Fibroblast of the aortic adventitia (primary cell): ENCODE results near the gene ULK4. TPM values are rescaled to one million over a fixed set of nuclear protein-coding genes. Genes with fewer than 3 reads are reported as not detected.

Experiments
- DNase-seq: peaks from one replicate; pipeline ENCODE4 v3.0.0-alpha.2; 2010; ENCODE audit warnings: low read depth
- H3K4me3 ChIP-seq: 2 replicates; pipeline ENCODE4 v1.5.1; 2011; ENCODE audit warnings: low read depth, mild to moderate bottlenecking, control low read depth, low read length, moderate library complexity
- total RNA-seq: library from RNA; depleted of rRNA; stranded (reverse); fragments of >200 nt; gene quantifications from 2 replicates; pipeline ENCODE4 v1.2.3, GENCODE V29; 2012; ENCODE audit warnings: low replicate concordance
- TF ChIP-seq, protein P1 (sequence below): IDR thresholded peaks from 2 replicates; pipeline ENCODE4 v1.5.1; 2011; ENCODE audit warnings: mild to moderate bottlenecking, low read length, control low read depth, inconsistent platforms; ENCODE audit not compliant: insufficient read depth

The ULK4 gene
- total RNA-seq, 1 donor: 16.1 TPM

DNA sequence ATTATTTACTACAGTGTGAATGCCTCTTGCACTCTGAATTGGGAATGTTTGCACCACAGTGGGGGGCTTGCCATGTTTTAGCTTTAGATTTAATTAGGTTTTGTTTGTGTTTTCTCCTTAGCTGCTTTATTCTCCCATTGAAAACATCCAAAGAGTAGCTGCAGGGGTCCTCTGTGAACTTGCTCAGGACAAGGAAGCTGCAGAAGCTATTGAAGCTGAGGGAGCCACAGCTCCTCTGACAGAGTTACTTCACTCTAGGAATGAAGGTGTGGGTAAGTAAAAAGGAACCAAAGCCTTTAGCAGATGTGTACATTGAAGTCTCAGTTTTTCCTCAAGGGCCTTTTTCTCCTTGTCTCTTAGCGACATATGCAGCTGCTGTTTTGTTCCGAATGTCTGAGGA lies 725.7 kb downstream of the ULK4 start:
- DNase-seq: no peak
- TF ChIP-seq, protein P1, sequence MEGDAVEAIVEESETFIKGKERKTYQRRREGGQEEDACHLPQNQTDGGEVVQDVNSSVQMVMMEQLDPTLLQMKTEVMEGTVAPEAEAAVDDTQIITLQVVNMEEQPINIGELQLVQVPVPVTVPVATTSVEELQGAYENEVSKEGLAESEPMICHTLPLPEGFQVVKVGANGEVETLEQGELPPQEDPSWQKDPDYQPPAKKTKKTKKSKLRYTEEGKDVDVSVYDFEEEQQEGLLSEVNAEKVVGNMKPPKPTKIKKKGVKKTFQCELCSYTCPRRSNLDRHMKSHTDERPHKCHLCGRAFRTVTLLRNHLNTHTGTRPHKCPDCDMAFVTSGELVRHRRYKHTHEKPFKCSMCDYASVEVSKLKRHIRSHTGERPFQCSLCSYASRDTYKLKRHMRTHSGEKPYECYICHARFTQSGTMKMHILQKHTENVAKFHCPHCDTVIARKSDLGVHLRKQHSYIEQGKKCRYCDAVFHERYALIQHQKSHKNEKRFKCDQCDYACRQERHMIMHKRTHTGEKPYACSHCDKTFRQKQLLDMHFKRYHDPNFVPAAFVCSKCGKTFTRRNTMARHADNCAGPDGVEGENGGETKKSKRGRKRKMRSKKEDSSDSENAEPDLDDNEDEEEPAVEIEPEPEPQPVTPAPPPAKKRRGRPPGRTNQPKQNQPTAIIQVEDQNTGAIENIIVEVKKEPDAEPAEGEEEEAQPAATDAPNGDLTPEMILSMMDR: no peak
- H3K4me3 ChIP-seq: no peak overlapping the region

DNA sequence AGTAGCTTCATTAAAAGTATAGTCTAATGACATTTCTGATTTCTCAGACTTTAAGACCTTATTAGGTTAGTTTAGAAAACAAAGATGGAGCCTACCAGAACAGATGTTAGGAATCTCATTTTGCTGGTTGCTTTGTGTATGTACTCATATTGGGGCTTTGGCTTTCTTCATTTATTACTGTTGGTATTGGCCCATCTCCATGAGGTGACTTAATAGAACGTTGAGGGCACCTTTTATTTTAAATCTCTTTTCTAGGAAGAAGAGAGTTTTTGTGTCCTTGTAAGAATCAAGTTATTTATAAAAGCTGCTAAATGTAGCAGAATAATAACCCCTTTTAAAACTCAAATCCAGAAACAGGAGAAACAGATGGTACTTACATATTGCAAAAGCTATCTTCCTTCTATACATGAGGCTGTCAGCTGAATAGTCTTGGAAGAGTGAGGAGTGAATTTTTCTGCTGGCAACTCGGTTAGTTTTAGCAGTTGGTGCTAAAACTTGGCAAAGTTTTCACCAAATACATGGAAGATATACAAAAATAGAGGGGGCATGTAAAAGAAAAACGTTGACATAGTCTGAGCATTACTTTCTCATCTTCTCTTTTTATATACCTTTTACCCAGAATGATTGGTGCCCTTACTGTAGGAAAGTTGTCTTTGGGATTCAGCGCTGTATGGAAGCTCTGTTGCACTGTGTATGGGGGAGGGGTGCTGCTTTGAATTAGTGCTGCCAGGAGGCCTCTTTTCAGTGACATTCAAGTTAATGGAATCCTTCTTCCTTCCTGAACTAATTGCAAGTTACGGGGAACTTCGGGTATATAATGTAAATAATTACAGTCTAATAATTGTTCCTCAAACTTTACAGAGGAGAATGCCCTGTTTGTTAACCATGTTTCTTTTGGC lies 726.8 kb downstream of the ULK4 start:
- H3K4me3 ChIP-seq: no peak overlapping the region
- TF ChIP-seq, protein P1: no peak
- peak; percentile 52 for DNase-seq

DNA sequence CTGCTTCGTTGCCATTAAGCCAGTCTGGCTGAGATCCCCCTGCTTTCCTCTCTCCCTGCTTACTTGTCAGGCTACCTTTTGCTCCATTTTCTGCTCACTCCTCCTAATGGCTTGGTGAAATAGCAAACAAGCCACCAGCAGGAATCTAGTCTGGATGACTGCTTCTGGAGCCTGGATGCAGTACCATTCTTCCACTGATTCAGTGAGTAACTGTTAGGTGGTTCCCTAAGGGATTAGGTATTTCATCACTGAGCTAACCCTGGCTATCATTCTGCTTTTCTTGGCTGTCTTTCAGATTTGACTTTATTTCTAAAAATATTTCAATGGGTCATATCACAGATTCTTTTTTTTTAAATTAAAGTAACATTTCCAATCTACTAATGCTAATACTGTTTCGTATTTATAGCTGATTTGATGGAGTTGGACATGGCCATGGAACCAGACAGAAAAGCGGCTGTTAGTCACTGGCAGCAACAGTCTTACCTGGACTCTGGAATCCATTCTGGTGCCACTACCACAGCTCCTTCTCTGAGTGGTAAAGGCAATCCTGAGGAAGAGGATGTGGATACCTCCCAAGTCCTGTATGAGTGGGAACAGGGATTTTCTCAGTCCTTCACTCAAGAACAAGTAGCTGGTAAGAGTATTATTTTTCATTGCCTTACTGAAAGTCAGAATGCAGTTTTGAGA lies 737.6 kb downstream of the ULK4 start:
- no peak overlapping the region for H3K4me3 ChIP-seq
- DNase-seq: peak; percentile 97
- TF ChIP-seq, protein P1: peak; percentile 24

DNA sequence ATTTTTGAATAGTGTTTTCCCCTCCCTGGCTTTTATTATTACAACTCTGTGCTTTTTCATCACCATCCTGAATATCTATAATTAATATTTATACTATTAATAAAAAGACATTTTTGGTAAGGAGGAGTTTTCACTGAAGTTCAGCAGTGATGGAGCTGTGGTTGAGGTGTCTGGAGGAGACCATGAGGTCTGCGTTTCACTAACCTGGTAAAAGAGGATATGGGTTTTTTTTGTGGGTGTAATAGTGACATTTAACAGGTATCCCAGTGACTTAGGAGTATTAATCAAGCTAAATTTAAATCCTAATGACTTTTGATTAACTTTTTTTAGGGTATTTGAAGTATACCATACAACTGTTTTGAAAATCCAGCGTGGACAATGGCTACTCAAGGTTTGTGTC lies 738.2 kb downstream of the ULK4 start:
- H3K4me3 ChIP-seq: no peak overlapping the region
- TF ChIP-seq, protein P1: no peak
- DNase-seq: no peak

- no peak overlapping the region for H3K4me3 ChIP-seq
- DNase-seq: no peak
- TF ChIP-seq, protein P1: no peak
These were observed 738.8 kb downstream of the ULK4 start for GRCh38 chr3:41223078-41223477.

- DNase-seq: no peak
- TF ChIP-seq, protein P1: no peak
- no peak overlapping the region for H3K4me3 ChIP-seq
These were observed 739.4 kb downstream of the ULK4 start for GRCh38 chr3:41222501-41222900.
